ENCODE measurements around the gene SRGAP2C.
"Not testable (repeated sequence)": the region's sequence is repeated elsewhere in the genome, so short reads cannot be mapped to it uniquely, and the experiment has no call there.

Gene SRGAP2C

GRCh38 chr1:121187914-121188313 lies 3.1 kb downstream of the SRGAP2C start:
- DNase-seq: not testable (repeated sequence)

DNA sequence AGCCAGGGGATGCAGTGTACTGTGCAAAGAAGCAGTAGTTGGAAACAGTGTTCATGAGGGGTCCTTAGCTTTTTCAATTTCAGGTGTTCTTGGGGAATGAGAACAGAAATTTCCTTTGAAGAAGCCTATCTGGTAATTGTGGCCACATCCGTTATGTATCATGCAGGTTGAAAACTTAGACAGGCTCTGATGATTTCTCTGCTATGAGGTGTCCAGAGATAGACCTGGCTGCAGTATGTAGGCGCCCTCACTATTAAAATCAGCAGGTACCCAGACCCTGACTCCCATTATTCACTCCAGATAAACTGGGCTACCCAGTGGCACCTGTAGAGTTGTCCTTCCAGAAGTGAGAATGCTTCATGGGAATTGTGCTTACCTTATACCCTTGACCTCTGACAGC lies 7.7 kb downstream of the SRGAP2C start:
- DNase-seq: not testable (repeated sequence)

- DNase-seq: not testable (repeated sequence)
Measured at GRCh38 chr1:121197095-121197882, 12.5 kb downstream of the SRGAP2C start.

GRCh38 chr1:121199763-121200162 lies 15.0 kb downstream of the SRGAP2C start:
- DNase-seq: not testable (repeated sequence)

DNA sequence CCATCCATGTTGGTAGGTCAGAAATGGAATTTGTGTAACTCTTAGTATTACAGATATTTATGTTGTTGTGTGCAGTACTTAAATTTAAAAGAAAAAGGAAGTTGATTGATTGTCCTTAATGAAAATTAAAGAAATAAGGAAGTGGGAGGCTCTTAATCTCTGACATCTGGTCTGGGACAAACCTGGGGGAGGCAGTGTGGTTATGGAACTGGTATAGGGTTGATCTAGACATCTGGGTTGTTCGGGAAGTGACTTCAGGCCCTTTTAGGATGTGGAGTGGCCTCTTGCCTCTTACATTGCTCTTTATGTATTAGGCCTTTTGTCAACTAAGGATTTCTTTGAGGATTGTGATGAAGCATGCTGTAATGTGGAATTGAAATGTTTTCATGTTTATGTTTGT lies 15.5 kb downstream of the SRGAP2C start:
- not testable (repeated sequence) for DNase-seq

DNA sequence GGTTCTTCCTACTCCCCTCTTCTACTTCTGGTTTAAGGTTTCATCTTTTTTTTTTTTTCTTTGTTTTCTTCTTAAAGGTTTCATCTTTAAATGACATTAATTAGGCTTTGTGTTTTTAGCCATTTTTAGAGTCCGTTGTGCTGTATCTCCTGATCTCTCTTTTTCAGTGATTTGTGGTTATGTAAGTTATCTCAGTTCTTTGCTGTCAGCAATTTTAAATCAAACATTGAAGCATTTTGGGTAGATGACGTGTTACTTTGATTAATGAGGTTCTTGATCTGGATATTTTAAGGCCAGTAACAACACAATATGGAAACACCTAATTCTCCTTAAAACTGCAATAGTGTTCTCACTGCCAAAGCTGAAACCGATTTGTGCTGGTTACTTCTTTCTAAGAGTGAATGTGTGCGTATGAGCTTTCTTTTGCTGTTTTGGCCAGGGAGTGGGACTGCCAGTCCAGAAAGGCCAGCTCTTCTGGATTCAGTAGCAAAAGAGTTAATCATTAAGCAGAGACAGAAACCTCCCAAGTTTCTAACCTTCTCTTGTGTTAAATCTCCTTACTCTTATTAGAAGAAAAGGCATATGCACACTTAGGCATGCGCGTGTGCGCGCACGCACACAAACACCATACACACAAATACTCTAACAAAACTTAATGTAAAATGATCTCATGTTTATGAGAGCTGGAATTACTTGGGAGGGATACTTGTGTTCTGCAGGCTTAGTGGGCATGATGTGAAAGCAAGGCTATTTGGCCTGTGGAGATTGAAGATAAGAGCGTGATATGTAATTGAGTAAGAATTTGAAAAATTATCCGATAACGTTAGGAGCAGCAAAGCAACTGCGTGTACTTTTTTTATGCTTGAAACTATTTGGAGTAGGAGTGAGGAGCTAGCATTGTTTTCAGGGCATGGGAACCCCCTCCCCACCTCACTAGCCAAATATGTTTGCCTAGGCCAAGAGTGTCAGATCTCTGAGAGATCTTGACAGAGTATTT lies 16.5 kb downstream of the SRGAP2C start:
- DNase-seq: not testable (repeated sequence)

DNA sequence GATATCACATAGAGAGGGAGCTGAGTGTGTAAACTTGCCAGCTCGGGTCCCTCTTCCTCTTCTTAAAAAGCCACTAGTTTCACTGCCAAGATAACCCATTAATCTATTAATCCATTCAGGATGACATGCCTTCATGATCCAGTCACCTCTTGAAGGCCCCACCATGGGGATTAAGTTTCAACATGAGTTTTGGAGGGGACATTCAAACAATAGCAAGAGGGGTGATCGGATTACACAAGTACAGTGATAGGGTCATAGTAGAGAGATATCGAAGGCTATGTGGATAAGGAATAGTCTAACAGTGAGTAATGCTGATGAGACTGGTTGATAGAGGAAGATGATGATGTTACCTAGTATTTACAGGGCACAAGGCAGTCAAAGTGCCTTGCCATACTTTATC lies 18.2 kb downstream of the SRGAP2C start:
- DNase-seq: not testable (repeated sequence)

DNA sequence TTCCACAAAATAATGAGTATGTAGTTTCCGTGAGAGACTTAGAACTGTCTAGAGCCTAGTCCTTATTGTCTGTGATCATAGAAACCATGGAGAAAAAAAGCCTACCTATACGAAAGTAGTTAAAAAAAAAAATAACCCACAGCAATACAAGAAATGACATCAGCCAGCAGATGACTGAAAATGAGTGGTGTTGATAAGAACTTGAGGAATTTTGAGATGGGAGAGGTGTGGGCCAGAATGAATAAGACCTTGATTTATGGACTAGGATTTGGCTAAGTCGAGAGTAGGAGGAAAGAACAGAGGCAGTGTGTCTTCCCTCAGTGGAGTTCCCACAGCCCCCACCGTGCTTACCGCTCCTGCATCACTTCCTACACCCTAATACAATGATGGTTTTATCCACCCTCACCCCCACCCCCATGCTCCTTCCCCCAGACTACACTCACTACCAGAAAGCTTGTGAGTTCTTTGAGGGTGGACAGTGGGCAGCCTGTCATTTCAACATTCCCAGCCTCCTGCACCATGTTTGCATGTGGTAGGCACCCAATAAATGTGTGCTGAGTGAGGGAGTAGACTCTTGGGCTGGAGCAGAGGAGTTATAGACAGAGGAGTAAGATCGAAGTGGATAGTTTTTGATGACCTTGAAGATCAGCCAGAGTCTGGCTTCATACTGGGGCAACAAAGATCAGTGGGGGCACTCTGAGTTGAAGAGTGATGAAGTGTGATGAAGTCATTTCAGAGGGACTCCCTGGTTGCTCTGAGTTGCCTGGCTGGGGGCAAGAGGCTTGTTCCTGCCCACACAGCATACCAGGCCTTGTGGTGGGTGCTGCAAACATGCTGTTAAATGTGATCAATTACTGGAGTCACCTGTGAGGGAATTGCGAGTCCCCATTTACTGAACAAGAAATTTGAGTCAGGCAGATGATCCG lies 21.3 kb downstream of the SRGAP2C start:
- not testable (repeated sequence) for DNase-seq

- DNase-seq: not testable (repeated sequence)
Measured at GRCh38 chr1:121207328-121207727, 22.6 kb downstream of the SRGAP2C start.

GRCh38 chr1:121208375-121208774 lies 23.6 kb downstream of the SRGAP2C start:
- not testable (repeated sequence) for DNase-seq

- not testable (repeated sequence) for DNase-seq
Measured at GRCh38 chr1:121210778-121211177, 26.0 kb downstream of the SRGAP2C start.

DNA sequence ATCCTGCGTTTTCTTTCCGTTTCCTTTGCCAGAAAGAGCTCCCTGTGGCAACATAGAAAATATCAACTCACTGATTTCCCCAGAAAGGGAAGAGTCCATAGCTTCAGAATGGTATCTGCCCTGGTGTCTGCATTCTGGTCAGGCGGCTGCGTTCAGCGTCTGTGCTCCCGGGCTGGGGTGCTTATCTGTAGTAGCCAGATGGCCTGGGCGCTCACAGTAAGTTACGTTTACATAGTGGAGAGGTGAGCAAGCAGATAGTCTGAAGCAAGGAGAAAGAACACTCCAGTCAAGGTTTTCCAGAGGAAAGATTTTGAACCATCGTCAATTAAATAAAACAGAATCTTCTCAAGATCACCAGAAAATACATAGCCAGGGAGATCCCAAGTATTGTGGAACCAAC lies 28.7 kb downstream of the SRGAP2C start:
- not testable (repeated sequence) for DNase-seq

- not testable (repeated sequence) for DNase-seq
Measured at GRCh38 chr1:121214544-121215156, 29.9 kb downstream of the SRGAP2C start.

GRCh38 chr1:121215699-121216417 lies 31.1 kb downstream of the SRGAP2C start:
- not testable (repeated sequence) for DNase-seq

DNA sequence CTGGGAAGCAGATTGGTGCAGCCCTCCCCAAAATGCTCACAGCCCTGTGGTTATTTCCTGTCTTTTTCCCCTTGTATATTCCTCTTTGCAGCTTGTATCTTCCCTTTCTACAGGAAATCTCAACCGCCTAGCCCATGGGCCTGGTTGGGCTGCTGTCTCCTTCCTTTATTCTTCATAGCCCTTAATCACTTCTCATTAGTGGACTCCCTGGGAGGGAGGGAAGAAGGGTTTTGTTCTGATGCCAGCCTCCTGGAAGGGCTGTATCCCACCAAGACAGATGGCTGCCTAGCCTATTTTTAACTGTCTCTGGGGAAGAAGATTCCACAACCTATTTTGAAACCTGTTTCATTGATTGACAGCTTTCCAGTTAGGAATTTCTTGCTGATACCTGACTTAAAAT lies 31.9 kb downstream of the SRGAP2C start:
- not testable (repeated sequence) for DNase-seq

DNA sequence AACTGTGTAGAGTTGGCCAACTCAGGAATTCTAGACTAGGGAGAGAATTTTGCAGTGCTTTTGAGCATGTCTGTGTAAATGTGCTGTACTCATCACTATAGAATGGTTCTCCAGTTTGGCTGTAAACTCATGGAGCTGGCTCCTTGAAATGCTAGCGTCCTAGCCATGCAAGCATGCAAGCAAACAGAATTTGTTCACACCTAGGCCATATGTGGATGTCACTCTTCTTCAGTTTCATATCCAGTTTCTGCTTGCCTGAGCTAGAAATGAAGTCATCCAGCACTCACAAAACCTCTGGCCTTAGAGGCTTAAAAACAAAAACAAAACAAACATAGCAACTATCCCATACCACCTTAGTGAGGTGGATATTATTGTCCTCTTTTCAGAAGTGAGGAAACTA lies 37.0 kb downstream of the SRGAP2C start:
- DNase-seq: peak in 1 of 2 donors; percentile 11

DNA sequence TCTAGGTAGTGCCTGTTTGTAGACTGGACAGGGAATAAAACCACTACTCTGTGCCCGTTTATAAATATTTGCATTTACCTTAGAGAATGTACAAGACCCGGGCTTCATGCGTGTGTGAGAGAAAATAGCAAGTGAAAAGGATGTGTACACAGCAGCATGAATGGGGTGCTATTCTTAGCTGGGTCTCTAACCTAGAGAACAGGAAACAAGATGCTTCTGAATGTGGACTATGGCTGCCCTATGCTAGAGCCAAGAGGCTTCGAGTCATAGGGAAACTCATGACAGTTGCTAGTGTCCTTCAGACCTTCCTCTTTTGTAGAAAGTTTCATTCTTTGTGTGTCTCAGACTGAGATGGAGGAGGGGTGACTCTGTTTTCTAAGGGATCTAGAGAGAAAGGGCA lies 39.9 kb downstream of the SRGAP2C start:
- DNase-seq: not testable (repeated sequence)

- not testable (repeated sequence) for DNase-seq
Measured at GRCh38 chr1:121226295-121226904, 41.6 kb downstream of the SRGAP2C start.

GRCh38 chr1:121226925-121227324 lies 42.1 kb downstream of the SRGAP2C start:
- not testable (repeated sequence) for DNase-seq

- not testable (repeated sequence) for DNase-seq
Measured at GRCh38 chr1:121227544-121228330, 43.0 kb downstream of the SRGAP2C start.
